Measurements from ENCODE around the gene ZSCAN5B.
"Not testable (repeated sequence)": the region's sequence is repeated elsewhere in the genome, so short reads cannot be mapped to it uniquely, and the experiment has no call there.

Gene ZSCAN5B

DNA sequence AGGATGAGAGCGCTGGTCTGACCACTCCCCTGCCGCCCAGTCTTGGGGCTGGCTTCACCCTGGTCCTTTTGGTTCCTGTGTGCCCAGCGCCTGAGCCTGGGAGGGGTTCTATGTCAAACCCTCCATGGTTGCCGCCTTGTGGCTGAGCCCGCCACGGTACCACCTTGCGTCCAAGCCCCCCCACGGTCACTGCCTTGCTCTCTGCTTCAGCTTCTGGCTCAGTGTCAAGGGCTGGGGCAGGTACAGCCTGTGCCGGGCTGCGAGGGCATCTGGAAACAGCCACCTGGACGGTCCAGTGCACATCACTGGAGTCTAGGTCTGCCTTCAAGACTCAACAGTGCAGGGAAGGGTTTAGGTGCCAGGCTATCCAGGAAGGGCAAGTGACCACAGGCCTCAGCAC, 36.0 kb downstream of the ZSCAN5B start:
- no peak overlapping the region for H3K4me3 Mint-ChIP-seq
- no peak for DNase-seq
- peaks cover 12% of the 10 kb centered on the region for H3K4me1 Mint-ChIP-seq (ENCODE audit: low read depth)
- H3K36me3 Mint-ChIP-seq (ENCODE audit: low read depth), result peaks cover 46% of the 10 kb centered on the region
- H3K27ac Mint-ChIP-seq, result no peak overlapping the region
- no peaks in the 10 kb centered on the region for H3K9me3 Mint-ChIP-seq
- H3K27me3 Mint-ChIP-seq, result no peaks in the 10 kb centered on the region

DNA sequence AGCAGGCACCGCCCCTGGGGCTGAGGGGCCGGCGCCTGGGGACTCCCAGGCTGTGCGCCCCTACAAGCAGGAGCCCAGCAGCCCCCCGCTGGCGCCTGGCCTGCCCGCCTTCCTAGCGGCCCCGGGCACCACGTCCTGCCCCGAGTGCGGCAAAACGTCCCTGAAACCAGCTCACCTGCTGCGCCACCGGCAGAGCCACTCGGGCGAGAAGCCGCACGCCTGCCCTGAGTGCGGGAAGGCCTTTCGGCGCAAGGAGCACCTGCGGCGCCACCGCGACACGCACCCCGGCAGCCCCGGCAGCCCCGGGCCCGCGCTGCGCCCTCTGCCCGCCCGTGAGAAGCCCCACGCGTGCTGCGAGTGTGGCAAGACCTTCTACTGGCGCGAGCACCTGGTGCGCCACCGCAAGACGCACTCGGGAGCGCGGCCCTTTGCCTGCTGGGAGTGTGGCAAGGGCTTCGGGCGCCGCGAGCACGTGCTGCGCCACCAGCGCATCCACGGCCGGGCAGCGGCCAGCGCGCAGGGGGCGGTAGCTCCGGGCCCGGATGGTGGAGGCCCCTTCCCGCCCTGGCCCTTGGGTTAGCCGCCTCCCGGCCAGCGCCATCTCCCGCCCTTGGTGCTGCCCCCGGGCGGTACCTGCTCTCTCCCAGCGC, 37.8 kb downstream of the ZSCAN5B start:
- Mint-ChIP-seq H3K27ac (no peak overlapping the region), H3K4me1 (ENCODE audit: low read depth) (peaks cover 12% of the 10 kb centered on the region), H3K4me3 (no peak overlapping the region), H3K27me3 (no peaks in the 10 kb centered on the region), H3K9me3 (no peaks in the 10 kb centered on the region), H3K36me3 (ENCODE audit: low read depth) (peaks cover 64% of the 10 kb centered on the region)
- DNase-seq, result no peak

DNA sequence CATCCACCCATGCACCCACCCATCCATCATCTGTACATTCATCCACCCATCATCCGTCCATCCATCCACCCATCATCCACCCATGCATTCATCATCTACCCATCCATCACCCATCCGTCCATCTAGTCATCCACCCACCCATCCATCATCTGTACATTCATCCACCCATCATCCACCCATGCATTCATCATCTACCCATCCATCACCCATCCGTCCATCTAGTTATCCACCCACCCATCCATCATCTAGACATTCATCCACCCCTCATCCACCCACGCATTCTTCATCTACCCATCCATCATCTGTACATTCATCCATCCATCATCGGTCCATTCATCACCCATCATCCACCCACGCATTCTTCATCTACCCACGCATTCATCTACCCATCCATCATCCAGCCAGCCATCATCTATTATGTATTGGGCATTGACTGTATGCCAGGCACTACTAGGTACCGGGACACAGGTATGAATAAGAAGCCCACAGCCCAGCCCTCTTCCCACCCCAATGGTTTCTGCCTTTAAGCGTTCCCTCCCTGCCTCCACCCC, 38.5 kb downstream of the ZSCAN5B start:
- H3K4me1 Mint-ChIP-seq (ENCODE audit: low read depth), result peaks cover 12% of the 10 kb centered on the region
- DNase-seq, result no peak
- H3K9me3 Mint-ChIP-seq, result no peaks in the 10 kb centered on the region
- no peak overlapping the region for H3K4me3 Mint-ChIP-seq
- H3K36me3 Mint-ChIP-seq (ENCODE audit: low read depth), result peaks cover 69% of the 10 kb centered on the region
- H3K27ac Mint-ChIP-seq, result no peak overlapping the region
- no peaks in the 10 kb centered on the region for H3K27me3 Mint-ChIP-seq

DNA sequence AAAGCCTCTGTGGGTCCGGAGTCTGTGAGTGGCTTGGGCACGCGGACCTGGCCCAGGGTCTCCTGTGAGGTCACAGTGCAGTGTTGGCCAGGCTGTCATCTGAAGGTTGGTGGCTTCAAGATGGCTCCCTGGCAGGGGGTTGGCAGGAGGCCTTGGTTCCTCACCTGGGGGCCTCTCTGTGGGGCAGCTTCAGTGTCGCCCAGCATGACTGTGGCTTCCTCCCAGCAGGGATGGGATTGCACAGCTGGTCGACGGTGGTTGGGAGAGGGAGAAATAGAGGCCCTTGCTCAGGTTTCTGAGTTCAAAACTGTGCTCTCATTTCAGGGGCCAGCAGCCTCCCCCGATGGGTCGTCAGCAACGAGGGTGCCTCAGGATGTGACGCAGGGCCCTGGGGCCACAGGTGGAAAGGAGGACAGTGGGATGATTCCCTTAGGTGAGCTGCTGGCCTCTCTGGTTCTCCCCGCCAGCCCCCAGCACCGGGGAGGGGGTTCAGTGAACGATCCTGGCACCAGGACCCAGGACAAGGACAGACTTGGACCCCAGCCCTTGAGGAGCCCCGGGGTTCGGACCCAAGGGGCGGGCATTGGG, 39.3 kb downstream of the ZSCAN5B start:
- Mint-ChIP-seq H3K36me3 (ENCODE audit: low read depth) (peaks cover 75% of the 10 kb centered on the region), H3K27ac (no peak overlapping the region), H3K9me3 (no peaks in the 10 kb centered on the region), H3K4me1 (ENCODE audit: low read depth) (peaks cover 16% of the 10 kb centered on the region), H3K27me3 (no peaks in the 10 kb centered on the region), H3K4me3 (no peak overlapping the region)
- no peak for DNase-seq

DNA sequence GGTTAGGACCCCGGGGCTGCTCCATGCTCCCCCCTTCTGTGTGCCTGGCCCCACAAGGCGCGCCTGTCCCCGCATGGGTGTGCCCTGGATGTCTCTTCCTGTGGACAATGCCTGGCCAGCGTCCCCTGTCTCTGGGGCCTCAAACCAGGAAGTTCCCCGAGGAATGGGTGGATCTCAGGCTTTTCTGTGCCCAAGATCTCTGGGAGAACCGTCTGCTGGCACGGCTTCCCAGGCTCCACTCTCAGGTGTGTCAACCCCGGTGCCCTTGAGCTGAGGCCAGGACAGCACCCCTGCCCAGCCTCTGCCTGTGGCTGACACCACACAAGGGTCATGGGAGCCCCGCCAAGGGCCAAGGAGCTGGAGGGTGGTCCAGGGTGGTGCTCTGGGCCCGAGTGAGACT, 40.8 kb downstream of the ZSCAN5B start:
- Mint-ChIP-seq H3K27ac (no peak overlapping the region), H3K27me3 (no peaks in the 10 kb centered on the region), H3K9me3 (no peaks in the 10 kb centered on the region), H3K4me1 (ENCODE audit: low read depth) (peaks cover 17% of the 10 kb centered on the region), H3K4me3 (no peak overlapping the region), H3K36me3 (ENCODE audit: low read depth) (peaks cover 75% of the 10 kb centered on the region)
- DNase-seq, result no peak

DNA sequence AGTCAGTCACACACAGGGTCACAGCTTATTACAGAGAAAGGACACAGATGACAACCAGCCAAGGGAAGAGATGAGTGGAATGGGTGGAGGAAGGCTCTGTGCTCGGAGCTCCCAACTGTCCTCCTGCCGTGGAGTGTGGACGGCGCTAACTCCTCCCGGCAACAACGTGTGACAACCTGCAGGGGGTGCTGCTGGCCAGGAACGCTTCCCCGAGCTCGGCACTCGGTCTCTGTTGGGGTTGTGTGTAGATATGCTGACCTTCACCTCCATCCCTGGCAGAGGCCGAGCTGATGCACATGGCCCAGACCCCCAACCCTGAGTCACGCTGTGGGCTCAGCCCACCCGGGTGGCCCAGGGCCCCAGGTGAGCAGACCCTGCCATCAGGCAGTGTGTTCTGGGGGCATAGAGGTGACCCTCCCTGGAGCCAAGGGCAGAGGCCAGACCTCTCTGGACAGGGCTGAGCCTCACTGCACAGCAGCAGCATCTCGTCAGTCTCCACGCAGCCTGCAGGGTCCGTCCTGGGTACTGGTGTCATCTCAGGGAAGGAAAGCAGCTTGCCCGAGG, 42.4 kb downstream of the ZSCAN5B start:
- H3K4me3 Mint-ChIP-seq, result no peak overlapping the region
- peaks cover 17% of the 10 kb centered on the region for H3K4me1 Mint-ChIP-seq (ENCODE audit: low read depth)
- DNase-seq, result no peak
- H3K27me3 Mint-ChIP-seq, result no peaks in the 10 kb centered on the region
- peaks cover 66% of the 10 kb centered on the region for H3K36me3 Mint-ChIP-seq (ENCODE audit: low read depth)
- H3K9me3 Mint-ChIP-seq, result no peaks in the 10 kb centered on the region
- H3K27ac Mint-ChIP-seq, result no peak overlapping the region

DNA sequence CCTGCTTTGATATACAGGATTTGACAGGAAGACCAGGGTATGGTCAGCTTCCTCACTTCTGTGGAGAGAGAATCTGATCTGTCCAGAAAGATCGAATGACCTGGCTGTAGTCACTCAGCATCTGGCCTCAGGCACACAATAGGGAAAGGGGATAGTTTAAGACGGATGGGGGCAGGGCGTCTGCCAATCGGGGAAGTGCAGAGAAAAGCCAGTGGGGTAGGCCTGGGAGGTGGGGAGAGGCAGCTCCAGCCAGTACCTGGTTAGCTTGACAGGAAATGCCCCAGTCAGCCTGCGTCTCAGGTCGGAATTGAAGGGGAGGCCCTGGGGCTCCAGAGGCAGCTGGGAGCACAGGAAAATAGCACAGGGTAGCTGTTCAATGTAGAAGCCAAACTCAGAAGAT, 44.1 kb downstream of the ZSCAN5B start:
- H3K4me1 Mint-ChIP-seq (ENCODE audit: low read depth), result peaks cover 18% of the 10 kb centered on the region
- H3K27me3 Mint-ChIP-seq, result no peaks in the 10 kb centered on the region
- H3K36me3 Mint-ChIP-seq (ENCODE audit: low read depth), result peaks cover 65% of the 10 kb centered on the region
- no peaks in the 10 kb centered on the region for H3K9me3 Mint-ChIP-seq
- no peak overlapping the region for H3K4me3 Mint-ChIP-seq
- H3K27ac Mint-ChIP-seq, result peak overlapping the region; percentile 34
- DNase-seq, result no peak

DNA sequence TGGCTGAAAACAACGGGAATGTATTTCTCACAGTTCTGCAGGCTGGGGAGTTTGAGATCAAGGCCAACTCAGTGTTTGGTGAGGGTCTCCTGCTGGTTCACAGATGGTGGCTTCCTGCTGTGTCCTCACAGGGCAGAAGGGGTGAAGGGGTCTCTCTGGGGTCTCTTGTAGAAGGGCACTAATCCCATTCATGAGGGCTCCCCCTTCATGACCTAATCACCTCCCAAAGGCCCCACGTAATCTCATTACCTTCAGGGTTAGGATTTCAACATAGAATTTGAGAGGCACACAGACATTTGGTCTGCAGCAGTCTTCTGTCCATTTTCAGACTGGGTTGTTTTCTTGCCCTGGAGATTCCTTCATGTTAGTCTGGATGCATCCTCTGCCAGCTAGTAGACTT, 44.9 kb downstream of the ZSCAN5B start:
- Mint-ChIP-seq H3K27ac (peak overlapping the region; percentile 34), H3K9me3 (no peaks in the 10 kb centered on the region), H3K4me3 (no peak overlapping the region), H3K36me3 (ENCODE audit: low read depth) (peaks cover 65% of the 10 kb centered on the region), H3K27me3 (no peaks in the 10 kb centered on the region), H3K4me1 (ENCODE audit: low read depth) (peaks cover 18% of the 10 kb centered on the region)
- DNase-seq, result no peak

DNA sequence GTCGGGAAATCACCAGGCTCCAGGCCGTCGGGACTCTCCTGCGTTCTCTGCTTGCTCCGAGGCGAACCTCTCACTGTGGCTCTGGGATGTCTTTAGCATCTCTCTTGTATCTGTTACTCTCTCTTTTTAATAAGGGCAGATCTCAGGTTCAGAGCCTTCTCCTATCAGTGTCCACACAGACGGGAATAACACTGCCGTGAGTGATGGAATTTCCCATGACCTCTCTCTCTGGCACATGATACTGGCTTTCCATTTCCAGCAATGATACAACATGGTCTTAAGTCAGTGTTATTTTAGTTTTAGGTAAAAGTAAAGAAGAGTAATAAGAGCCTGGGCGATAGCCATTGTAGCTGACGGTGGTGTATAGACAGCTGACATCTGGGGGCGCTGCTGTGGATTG, 47.2 kb downstream of the ZSCAN5B start:
- H3K36me3 Mint-ChIP-seq (ENCODE audit: low read depth), result peaks cover 55% of the 10 kb centered on the region
- DNase-seq, result no peak
- no peak overlapping the region for H3K27ac Mint-ChIP-seq
- H3K4me3 Mint-ChIP-seq, result no peak overlapping the region
- no peaks in the 10 kb centered on the region for H3K27me3 Mint-ChIP-seq
- no peaks in the 10 kb centered on the region for H3K9me3 Mint-ChIP-seq
- H3K4me1 Mint-ChIP-seq (ENCODE audit: low read depth), result peaks cover 18% of the 10 kb centered on the region

DNA sequence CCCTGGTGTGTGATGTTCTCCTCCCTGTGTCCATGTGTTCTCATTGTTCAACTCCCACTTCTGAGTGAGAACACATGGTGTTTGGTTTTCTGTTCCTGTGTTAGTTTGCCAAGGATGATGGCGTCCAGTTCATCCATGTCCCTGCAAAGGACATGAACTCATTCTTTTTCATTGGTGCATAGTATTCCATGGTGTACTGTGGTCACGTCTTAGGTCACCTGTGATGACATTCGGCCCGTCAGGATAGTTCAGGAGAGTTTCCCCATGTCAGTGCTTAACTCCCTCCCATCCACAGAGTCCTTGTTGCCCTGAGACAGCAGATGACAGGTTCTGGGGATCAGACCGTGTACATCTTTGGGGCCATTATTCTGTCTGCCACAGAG, 47.9 kb downstream of the ZSCAN5B start:
- H3K9me3 Mint-ChIP-seq, result no peaks in the 10 kb centered on the region
- H3K36me3 Mint-ChIP-seq (ENCODE audit: low read depth), result peaks cover 49% of the 10 kb centered on the region
- no peak for DNase-seq
- H3K4me3 Mint-ChIP-seq, result no peak overlapping the region
- peaks cover 18% of the 10 kb centered on the region for H3K4me1 Mint-ChIP-seq (ENCODE audit: low read depth)
- no peak overlapping the region for H3K27ac Mint-ChIP-seq
- no peaks in the 10 kb centered on the region for H3K27me3 Mint-ChIP-seq

DNA sequence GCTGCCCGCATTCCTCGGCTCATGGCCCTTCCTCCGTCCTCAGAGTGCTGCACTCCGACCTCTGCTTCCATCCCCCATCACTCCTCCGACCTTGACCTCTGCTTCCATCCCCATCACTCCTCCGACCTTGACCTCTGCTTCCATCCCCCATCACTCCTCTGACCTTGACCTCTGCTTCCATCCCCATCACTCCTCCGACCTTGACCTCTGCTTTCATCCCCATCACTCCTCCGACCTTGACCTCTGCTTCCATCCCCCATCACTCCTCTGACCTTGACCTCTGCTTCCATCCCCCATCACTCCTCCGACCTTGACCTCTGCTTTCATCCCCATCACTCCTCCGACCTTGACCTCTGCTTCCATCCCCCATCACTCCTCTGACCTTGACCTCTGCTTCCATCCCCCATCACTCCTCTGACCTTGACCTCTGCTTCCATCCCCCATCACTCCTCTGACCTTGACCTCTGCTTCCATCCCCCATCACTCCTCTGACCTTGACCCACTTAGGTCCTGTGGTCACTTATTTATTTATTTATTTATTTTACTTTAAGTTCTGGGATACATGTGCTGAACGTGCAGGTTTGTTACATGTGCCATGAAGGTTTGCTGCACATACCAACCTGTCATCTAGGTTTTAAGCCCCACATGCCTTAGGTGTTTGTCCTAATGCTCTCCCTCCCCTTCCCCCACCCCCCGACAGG, 48.5 kb downstream of the ZSCAN5B start:
- peaks cover 45% of the 10 kb centered on the region for H3K36me3 Mint-ChIP-seq (ENCODE audit: low read depth)
- not testable (repeated sequence) for H3K4me3 Mint-ChIP-seq, H3K27me3 Mint-ChIP-seq, H3K9me3 Mint-ChIP-seq, DNase-seq, H3K27ac Mint-ChIP-seq
- peaks cover 21% of the 10 kb centered on the region for H3K4me1 Mint-ChIP-seq (ENCODE audit: low read depth)

DNA sequence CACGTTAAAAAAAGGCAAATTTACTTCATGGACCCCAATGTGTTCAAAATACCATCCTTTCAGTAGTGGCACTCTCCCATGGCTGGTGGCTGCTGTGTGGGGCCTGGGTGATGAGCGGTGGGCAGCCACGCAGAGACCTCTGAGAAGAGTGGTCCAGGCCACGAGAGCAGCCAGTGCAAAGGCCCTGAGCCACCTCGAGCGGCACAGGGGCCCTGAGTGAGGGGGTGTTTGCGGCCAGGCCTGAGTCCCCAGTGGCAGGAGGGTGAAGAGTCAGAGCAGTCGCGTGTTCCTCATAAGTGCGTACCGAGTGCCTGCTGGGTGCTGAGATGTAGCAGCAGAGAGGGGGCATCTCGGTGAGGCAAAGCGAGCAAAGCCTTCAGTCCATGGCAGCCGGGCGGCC, 49.5 kb downstream of the ZSCAN5B start:
- H3K27me3 Mint-ChIP-seq, result no peaks in the 10 kb centered on the region
- H3K36me3 Mint-ChIP-seq (ENCODE audit: low read depth), result peaks cover 43% of the 10 kb centered on the region
- H3K9me3 Mint-ChIP-seq, result no peaks in the 10 kb centered on the region
- no peak for DNase-seq
- no peak overlapping the region for H3K4me3 Mint-ChIP-seq
- H3K4me1 Mint-ChIP-seq (ENCODE audit: low read depth), result peaks cover 21% of the 10 kb centered on the region
- H3K27ac Mint-ChIP-seq, result no peak overlapping the region

DNA sequence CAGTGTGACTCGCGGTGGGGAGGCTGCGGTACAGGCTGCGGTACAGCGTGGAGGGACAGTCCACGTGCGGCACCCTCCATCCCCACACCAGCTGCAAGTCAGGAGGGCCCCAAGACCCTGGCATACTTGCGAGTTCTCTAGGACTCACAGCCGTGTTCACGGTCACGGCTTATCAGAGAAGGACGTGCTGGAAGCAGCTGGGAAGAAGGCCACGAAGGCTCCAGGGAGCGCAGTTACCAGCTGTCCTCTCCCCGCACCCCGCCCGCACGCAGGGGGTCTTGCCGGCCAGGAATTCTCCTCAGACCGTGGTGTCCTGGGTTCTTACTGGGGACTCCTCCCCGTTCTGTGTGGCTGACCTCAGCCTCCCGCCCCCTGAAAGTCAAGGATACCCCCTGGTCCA, 50.3 kb downstream of the ZSCAN5B start:
- Mint-ChIP-seq H3K4me3 (no peak overlapping the region), H3K36me3 (ENCODE audit: low read depth) (peaks cover 44% of the 10 kb centered on the region), H3K9me3 (no peaks in the 10 kb centered on the region), H3K27ac (no peak overlapping the region), H3K27me3 (no peaks in the 10 kb centered on the region), H3K4me1 (ENCODE audit: low read depth) (peaks cover 22% of the 10 kb centered on the region)
- DNase-seq, result no peak

DNA sequence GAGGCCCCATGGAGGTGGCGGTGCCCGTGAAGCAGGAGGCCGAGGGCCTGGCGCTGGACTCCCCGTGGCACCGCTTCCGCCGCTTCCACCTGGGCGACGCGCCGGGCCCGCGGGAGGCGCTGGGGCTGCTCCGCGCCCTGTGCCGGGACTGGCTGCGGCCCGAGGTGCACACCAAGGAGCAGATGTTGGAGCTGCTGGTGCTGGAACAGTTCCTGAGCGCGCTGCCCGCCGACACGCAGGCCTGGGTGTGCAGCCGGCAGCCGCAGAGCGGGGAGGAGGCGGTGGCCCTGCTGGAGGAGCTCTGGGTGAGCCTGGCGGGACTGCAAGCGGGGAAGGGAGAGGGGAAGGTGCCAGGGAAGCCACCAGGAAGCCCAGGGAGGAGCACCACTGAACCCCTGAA, 50.7 kb downstream of the ZSCAN5B start:
- Mint-ChIP-seq H3K27ac (no peak overlapping the region), H3K36me3 (ENCODE audit: low read depth) (peaks cover 42% of the 10 kb centered on the region), H3K9me3 (no peaks in the 10 kb centered on the region), H3K4me3 (no peak overlapping the region), H3K4me1 (ENCODE audit: low read depth) (peaks cover 24% of the 10 kb centered on the region), H3K27me3 (no peaks in the 10 kb centered on the region)
- no peak for DNase-seq

DNA sequence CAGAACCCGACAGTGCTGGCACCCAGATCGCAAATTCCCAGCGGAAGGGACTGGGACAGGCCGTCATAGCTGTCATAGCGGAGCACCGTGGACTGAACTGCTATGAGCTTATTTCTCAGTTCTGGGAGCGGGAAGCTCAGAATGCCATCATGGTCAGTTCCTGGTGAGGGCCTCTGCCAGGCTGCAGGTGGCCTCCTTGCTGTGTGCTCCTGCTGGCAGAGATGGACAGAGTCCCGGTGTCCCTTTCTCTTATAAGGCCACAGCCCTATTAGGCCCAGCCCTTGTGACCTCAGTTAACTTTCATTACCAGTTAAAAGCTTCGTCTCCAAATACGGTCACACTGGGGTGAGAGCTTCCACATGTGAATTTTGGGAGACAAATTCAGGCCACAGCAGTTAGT, 51.9 kb downstream of the ZSCAN5B start:
- no peak overlapping the region for H3K4me3 Mint-ChIP-seq
- no peak overlapping the region for H3K27ac Mint-ChIP-seq
- peaks cover 28% of the 10 kb centered on the region for H3K4me1 Mint-ChIP-seq (ENCODE audit: low read depth)
- no peaks in the 10 kb centered on the region for H3K27me3 Mint-ChIP-seq
- no peak for DNase-seq
- H3K9me3 Mint-ChIP-seq, result no peaks in the 10 kb centered on the region
- H3K36me3 Mint-ChIP-seq (ENCODE audit: low read depth), result peaks cover 42% of the 10 kb centered on the region

Measured in activated T-cell treated with anti-CD3 and anti-CD28 coated beads, Interleukin-2, amount 50 U/mL, for 24 hours (primary cell).